Measurements from ENCODE around the gene RFC3. TPM values are rescaled to one million over a fixed set of nuclear protein-coding genes. Genes with fewer than 3 reads are reported as not detected.

Gene RFC3
- total and polyA plus RNA-seq, 2 of the 13 experiments (the other 11 are each of a cell fraction or from before 2014, with no cell fraction given) = 16.0 to 55.7 TPM

DNA sequence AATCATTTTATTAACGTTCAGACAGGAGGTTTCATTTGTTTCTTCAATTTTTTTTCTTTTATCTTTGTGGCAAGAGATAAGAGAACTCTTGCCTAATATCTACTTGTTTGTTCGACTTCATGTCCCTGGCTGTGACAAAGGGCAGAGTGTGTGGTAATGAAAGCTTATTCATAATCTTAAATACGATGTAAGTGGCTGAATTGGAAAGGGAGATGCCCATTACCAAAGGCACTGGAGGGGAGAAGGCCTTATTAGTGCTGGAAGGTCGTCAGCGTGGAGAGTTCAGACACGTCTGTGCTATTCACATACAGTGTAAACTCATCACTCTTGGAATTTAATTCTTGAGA, 54.0 kb downstream of the RFC3 start (continued):
- TF ChIP-seq ATRX (CRISPR knock-in tag; IDR thresholded peaks at IDR 0.05; ENCODE audit: borderline replicate concordance) (no peak), NFATC3 (CRISPR knock-in tag; IDR thresholded peaks at IDR 0.05) (no peak), POLR2AphosphoS5 (IDR thresholded peaks at IDR 0.05; ENCODE audit: low read depth, low read length) (no peak), ARHGAP35 (CRISPR knock-in tag; IDR thresholded peaks at IDR 0.05; ENCODE audit: borderline replicate concordance) (no peak), ZSCAN25 (CRISPR knock-in tag; IDR thresholded peaks at IDR 0.05) (no peak), ZBTB8A (CRISPR knock-in tag; IDR thresholded peaks at IDR 0.05; ENCODE audit: borderline replicate concordance, low read depth) (no peak), HNRNPH1 (optimal IDR thresholded peaks at IDR 0.05; ENCODE audit: low read depth, low read length) (no peak), ZFP1 (CRISPR knock-in tag; IDR thresholded peaks at IDR 0.05) (no peak), FOXM1 (CRISPR knock-in tag; IDR thresholded peaks at IDR 0.05) (no peak), ZNF558 (CRISPR knock-in tag; IDR thresholded peaks at IDR 0.05; ENCODE audit: borderline replicate concordance) (no peak), NR2F6 (IDR thresholded peaks at IDR 0.05) (peak; percentile 58; the same call in 1 of the 2 replicates), NR2F6 (CRISPR knock-in tag; IDR thresholded peaks at IDR 0.05) (peak; percentile 44; the same call in 1 of the 2 replicates), HMG20A (CRISPR knock-in tag; IDR thresholded peaks at IDR 0.05; ENCODE audit: borderline replicate concordance) (peak; percentile 37; the same call in 1 of the 2 replicates), CREM (IDR thresholded peaks at IDR 0.05) (peak; percentile 80), CREM (CRISPR knock-in tag; IDR thresholded peaks at IDR 0.05) (no peak), ZNF354B (CRISPR knock-in tag; IDR thresholded peaks at IDR 0.05) (no peak), RXRA (CRISPR knock-in tag; IDR thresholded peaks at IDR 0.05) (no peak), MIER3 (CRISPR knock-in tag; IDR thresholded peaks at IDR 0.05; ENCODE audit: borderline replicate concordance) (0 out of 2 replicates have a peak, but pooled peaks have one; percentile 37), ZNF296 (CRISPR knock-in tag; conservative IDR thresholded peaks at IDR 0.05) (no peak), ZNF510 (CRISPR knock-in tag; IDR thresholded peaks at IDR 0.05; ENCODE audit: low read depth) (no peak), ZNF232 (CRISPR knock-in tag; IDR thresholded peaks at IDR 0.05; ENCODE audit: borderline replicate concordance) (no peak), HNF4G (IDR thresholded peaks at IDR 0.05; ENCODE audit: borderline replicate concordance, low read depth, low read length) (peak; percentile 68), HNF4G (CRISPR knock-in tag; IDR thresholded peaks at IDR 0.05; ENCODE audit: borderline replicate concordance, low read depth) (no peak), TAF15 (IDR thresholded peaks at IDR 0.05; ENCODE audit: low read depth, low read length, poor library complexity, severe bottlenecking) (no peak), GZF1 (CRISPR knock-in tag; IDR thresholded peaks at IDR 0.05) (no peak)
- TF ChIP-seq, protein P1, sequence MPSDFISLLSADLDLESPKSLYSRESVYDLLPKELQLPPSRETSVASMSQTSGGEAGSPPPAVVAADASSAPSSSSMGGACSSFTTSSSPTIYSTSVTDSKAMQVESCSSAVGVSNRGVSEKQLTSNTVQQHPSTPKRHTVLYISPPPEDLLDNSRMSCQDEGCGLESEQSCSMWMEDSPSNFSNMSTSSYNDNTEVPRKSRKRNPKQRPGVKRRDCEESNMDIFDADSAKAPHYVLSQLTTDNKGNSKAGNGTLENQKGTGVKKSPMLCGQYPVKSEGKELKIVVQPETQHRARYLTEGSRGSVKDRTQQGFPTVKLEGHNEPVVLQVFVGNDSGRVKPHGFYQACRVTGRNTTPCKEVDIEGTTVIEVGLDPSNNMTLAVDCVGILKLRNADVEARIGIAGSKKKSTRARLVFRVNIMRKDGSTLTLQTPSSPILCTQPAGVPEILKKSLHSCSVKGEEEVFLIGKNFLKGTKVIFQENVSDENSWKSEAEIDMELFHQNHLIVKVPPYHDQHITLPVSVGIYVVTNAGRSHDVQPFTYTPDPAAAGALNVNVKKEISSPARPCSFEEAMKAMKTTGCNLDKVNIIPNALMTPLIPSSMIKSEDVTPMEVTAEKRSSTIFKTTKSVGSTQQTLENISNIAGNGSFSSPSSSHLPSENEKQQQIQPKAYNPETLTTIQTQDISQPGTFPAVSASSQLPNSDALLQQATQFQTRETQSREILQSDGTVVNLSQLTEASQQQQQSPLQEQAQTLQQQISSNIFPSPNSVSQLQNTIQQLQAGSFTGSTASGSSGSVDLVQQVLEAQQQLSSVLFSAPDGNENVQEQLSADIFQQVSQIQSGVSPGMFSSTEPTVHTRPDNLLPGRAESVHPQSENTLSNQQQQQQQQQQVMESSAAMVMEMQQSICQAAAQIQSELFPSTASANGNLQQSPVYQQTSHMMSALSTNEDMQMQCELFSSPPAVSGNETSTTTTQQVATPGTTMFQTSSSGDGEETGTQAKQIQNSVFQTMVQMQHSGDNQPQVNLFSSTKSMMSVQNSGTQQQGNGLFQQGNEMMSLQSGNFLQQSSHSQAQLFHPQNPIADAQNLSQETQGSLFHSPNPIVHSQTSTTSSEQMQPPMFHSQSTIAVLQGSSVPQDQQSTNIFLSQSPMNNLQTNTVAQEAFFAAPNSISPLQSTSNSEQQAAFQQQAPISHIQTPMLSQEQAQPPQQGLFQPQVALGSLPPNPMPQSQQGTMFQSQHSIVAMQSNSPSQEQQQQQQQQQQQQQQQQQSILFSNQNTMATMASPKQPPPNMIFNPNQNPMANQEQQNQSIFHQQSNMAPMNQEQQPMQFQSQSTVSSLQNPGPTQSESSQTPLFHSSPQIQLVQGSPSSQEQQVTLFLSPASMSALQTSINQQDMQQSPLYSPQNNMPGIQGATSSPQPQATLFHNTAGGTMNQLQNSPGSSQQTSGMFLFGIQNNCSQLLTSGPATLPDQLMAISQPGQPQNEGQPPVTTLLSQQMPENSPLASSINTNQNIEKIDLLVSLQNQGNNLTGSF (CRISPR knock-in tag; IDR thresholded peaks at IDR 0.05) = no peak
- TF ChIP-seq, protein P2, sequence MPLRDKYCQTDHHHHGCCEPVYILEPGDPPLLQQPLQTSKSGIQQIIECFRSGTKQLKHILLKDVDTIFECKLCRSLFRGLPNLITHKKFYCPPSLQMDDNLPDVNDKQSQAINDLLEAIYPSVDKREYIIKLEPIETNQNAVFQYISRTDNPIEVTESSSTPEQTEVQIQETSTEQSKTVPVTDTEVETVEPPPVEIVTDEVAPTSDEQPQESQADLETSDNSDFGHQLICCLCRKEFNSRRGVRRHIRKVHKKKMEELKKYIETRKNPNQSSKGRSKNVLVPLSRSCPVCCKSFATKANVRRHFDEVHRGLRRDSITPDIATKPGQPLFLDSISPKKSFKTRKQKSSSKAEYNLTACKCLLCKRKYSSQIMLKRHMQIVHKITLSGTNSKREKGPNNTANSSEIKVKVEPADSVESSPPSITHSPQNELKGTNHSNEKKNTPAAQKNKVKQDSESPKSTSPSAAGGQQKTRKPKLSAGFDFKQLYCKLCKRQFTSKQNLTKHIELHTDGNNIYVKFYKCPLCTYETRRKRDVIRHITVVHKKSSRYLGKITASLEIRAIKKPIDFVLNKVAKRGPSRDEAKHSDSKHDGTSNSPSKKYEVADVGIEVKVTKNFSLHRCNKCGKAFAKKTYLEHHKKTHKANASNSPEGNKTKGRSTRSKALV (CRISPR knock-in tag; IDR thresholded peaks at IDR 0.05) = no peak
- TF ChIP-seq, protein P3, sequence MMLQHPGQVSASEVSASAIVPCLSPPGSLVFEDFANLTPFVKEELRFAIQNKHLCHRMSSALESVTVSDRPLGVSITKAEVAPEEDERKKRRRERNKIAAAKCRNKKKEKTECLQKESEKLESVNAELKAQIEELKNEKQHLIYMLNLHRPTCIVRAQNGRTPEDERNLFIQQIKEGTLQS (CRISPR knock-in tag; IDR thresholded peaks at IDR 0.05) = no peak
